SH-SY5Y (cell line): ENCODE data around the gene PRCP.

ENCODE experiments used
- GATA2 ChIP-seq: IDR thresholded peaks from 2 replicates; pipeline ENCODE4 v1.6.1; 2011; ENCODE audit warnings: mild to moderate bottlenecking, low read depth, low read length
- GATA3 ChIP-seq: IDR thresholded peaks from 2 replicates; pipeline ENCODE4 v1.6.1; 2011; ENCODE audit warnings: low read depth, mild to moderate bottlenecking, low read length, moderate library complexity

The PRCP gene

GRCh38 chr11:82864268-82864667, 36.0 kb downstream of the PRCP start:
- TF ChIP-seq GATA2 (peak; percentile 16; the same call in 1 of the 2 replicates), GATA3 (no peak)

GRCh38 chr11:82863209-82863608, 37.0 kb downstream of the PRCP start:
- TF ChIP-seq GATA3: no peak
- no peak for TF ChIP-seq GATA2

GRCh38 chr11:82862379-82862778, 37.9 kb downstream of the PRCP start:
- TF ChIP-seq GATA2: no peak
- no peak for TF ChIP-seq GATA3

- TF ChIP-seq GATA2 (no peak), GATA3 (no peak)
These were observed 40.5 kb downstream of the PRCP start for GRCh38 chr11:82859750-82860149.

- TF ChIP-seq GATA3 (no peak), GATA2 (no peak)
These were observed 41.6 kb downstream of the PRCP start for GRCh38 chr11:82858556-82859091.

- TF ChIP-seq GATA3 (no peak), GATA2 (no peak)
These were observed 42.1 kb downstream of the PRCP start for GRCh38 chr11:82858133-82858532.

- TF ChIP-seq GATA2 (no peak), GATA3 (no peak)
These were observed 43.1 kb downstream of the PRCP start for GRCh38 chr11:82857145-82857544.

- TF ChIP-seq GATA2 (no peak), GATA3 (no peak)
These were observed 44.6 kb downstream of the PRCP start for GRCh38 chr11:82855616-82856015.

- TF ChIP-seq GATA2 (no peak), GATA3 (no peak)
These were observed 46.0 kb downstream of the PRCP start for GRCh38 chr11:82854242-82854641.

- no peak for TF ChIP-seq GATA3
- no peak for TF ChIP-seq GATA2
These were observed 51.4 kb downstream of the PRCP start for GRCh38 chr11:82848829-82849228.

- TF ChIP-seq GATA3: no peak
- no peak for TF ChIP-seq GATA2
These were observed 54.6 kb downstream of the PRCP start for GRCh38 chr11:82845356-82846353.

GRCh38 chr11:82843057-82843795, 57.0 kb downstream of the PRCP start:
- no peak for TF ChIP-seq GATA3
- no peak for TF ChIP-seq GATA2

GRCh38 chr11:82842019-82842418, 58.2 kb downstream of the PRCP start:
- TF ChIP-seq GATA3 (no peak), GATA2 (no peak)

GRCh38 chr11:82837650-82838049, 62.6 kb downstream of the PRCP start:
- TF ChIP-seq GATA3 (no peak), GATA2 (no peak)
